Measurements from ENCODE around the gene ARHGEF39.

GRCh38 chr9:35700942-35701341, 35.9 kb upstream of the ARHGEF39 start:
- TF ChIP-seq CTCF (IDR thresholded peaks at IDR 0.05; ENCODE audit: poor library complexity) (no peak), EZH2 (IDR thresholded peaks at IDR 0.05; ENCODE audit: borderline replicate concordance) (no peak)

All from hepatocyte (in vitro differentiated cells).